H1 (cell line): ENCODE results near the gene PDE6B. TPM values are rescaled to one million over a fixed set of nuclear protein-coding genes. Genes with fewer than 3 reads are reported as not detected.

ENCODE experiments used
- CTCF ChIA-PET: fragments of 300-600 bp; sonication (Branson Sonifier 250); formaldehyde crosslinking; loops from one replicate; lab custom pipeline; 2021; ENCODE audit not compliant: partially characterized antibody; lab: Charles Lee
- POLR2A ChIA-PET: fragments of 300-600 bp; sonication (Branson Sonifier 250); formaldehyde crosslinking; loops from one replicate; lab custom pipeline; 2021; ENCODE audit warnings: inconsistent platforms; ENCODE audit not compliant: partially characterized antibody; lab: Charles Lee
- DNase-seq, 2 experiments: peaks; one replicate each; pipeline versions ENCODE4 v3.0.0 to v3.0.0-alpha.2; 2010 to 2022; ENCODE audit warnings: low spot score in 2 of 2, low read depth in 1 of 2, mixed read lengths in 1 of 2
- FAIRE-seq: peaks from 2 replicates; lab custom pipeline; 2011; peaks lifted over from hg19 to GRCh38; lab: Jason Lieb, UNC
- H2AFZ ChIP-seq: 2 replicates; pipeline ENCODE4 v1.8.1; 2012; ENCODE audit warnings: low read length, inconsistent platforms
- H2AK5ac ChIP-seq: 2 replicates; pipeline ENCODE4 v1.6.1; 2013; ENCODE audit warnings: low read depth, low read length
- H2BK120ac ChIP-seq: replicated peaks from 2 replicates; pipeline ENCODE3; 2013; ENCODE audit warnings: low read depth, low read length, inconsistent platforms
- H2BK12ac ChIP-seq: 2 replicates; pipeline ENCODE4 v1.6.1; 2013; ENCODE audit warnings: low read depth, low read length
- H2BK15ac ChIP-seq: 2 replicates; pipeline ENCODE4 v1.6.1; 2013; ENCODE audit warnings: low read length
- H2BK20ac ChIP-seq: 2 replicates; pipeline ENCODE4 v1.6.1; 2013; ENCODE audit warnings: low read length
- H2BK5ac ChIP-seq: 2 replicates; pipeline ENCODE4 v1.6.1; 2013; ENCODE audit warnings: low read depth, low read length
- H3K14ac ChIP-seq: 2 replicates; pipeline ENCODE4 v1.6.1; 2013; ENCODE audit warnings: inconsistent platforms; ENCODE audit not compliant: insufficient read length
- H3K18ac ChIP-seq: 2 replicates; pipeline ENCODE4 v1.6.1; 2013; ENCODE audit warnings: low read length; ENCODE audit errors: extremely low read depth
- H3K23ac ChIP-seq: 2 replicates; pipeline ENCODE4 v1.6.1; 2013; ENCODE audit warnings: inconsistent platforms; ENCODE audit not compliant: insufficient read length
- H3K23me2 ChIP-seq: 2 replicates; pipeline ENCODE4 v1.6.1; 2013; ENCODE audit warnings: low read depth, low read length
- H3K27ac ChIP-seq: 2 replicates; pipeline ENCODE4 v1.6.1; 2011; ENCODE audit warnings: low read depth, low read length, inconsistent platforms
- H3K27me3 ChIP-seq, 4 experiments: replicated peaks in 1 of 4; 1 replicate in 1 of 4; 2 replicates in 3 of 4; pipeline versions ENCODE4 v1.6.1 to v1.8.1; 2011 to 2013; ENCODE audit warnings: low read length in 3 of 4, mild to moderate bottlenecking in 3 of 4, inconsistent platforms in 2 of 4, mixed read lengths in 2 of 4, moderate library complexity in 1 of 4; ENCODE audit not compliant: control insufficient read depth in 3 of 4, insufficient read depth in 3 of 4; ENCODE audit errors: extremely low read depth in 1 of 4
- H3K36me3 ChIP-seq, 4 experiments: 2 replicates each; pipeline versions ENCODE4 v1.6.1 to v1.8.1; 2011 to 2013; ENCODE audit warnings: mild to moderate bottlenecking in 4 of 4, low read length in 3 of 4, moderate library complexity in 2 of 4, control low read depth in 1 of 4, inconsistent platforms in 1 of 4; ENCODE audit not compliant: insufficient read depth in 4 of 4, control insufficient read depth in 2 of 4
- H3K4ac ChIP-seq: replicated peaks from 2 replicates; pipeline ENCODE3; 2013; ENCODE audit warnings: low read length, low read depth, mixed read lengths, inconsistent platforms; ENCODE audit not compliant: insufficient read length
- H3K4me1 ChIP-seq, 4 experiments: replicated peaks in 1 of 4; 1 replicate in 1 of 4; 2 replicates in 3 of 4; pipeline versions ENCODE4 v1.6.1 to v1.8.1; 2011 to 2013; ENCODE audit warnings: low read length in 3 of 4, inconsistent platforms in 2 of 4, mixed read lengths in 1 of 4; ENCODE audit not compliant: insufficient read depth in 4 of 4, control insufficient read depth in 3 of 4
- H3K4me2 ChIP-seq, 2 experiments: 2 replicates each; pipeline versions ENCODE4 v1.6.1 to v1.8.1; 2011 to 2013; ENCODE audit warnings: low read depth in 2 of 2, low read length in 2 of 2, control low read depth in 1 of 2, inconsistent platforms in 1 of 2, mild to moderate bottlenecking in 1 of 2; ENCODE audit not compliant: insufficient read depth in 1 of 2
- H3K4me3 ChIP-seq, 4 experiments: fragments of 200-600, 300-600 bp in 1 of 4; sonication (generic), shearing (Covaris generic), sonication (Bioruptor Twin) in 1 of 4; 2 replicates each; pipeline versions ENCODE4 v1.5.1 to v1.8.1; 2011 to 2016; ENCODE audit warnings: low read length in 4 of 4, low read depth in 3 of 4, control low read depth in 2 of 4, inconsistent platforms in 2 of 4, mild to moderate bottlenecking in 2 of 4, mixed read lengths in 1 of 4, moderate library complexity in 1 of 4; ENCODE audit not compliant: insufficient read depth in 2 of 4; ENCODE audit errors: extremely low read depth in 1 of 4
- H3K56ac ChIP-seq: replicated peaks from 2 replicates; pipeline ENCODE3; 2013; ENCODE audit warnings: low read depth, mild to moderate bottlenecking, mixed read lengths, low read length, inconsistent platforms; ENCODE audit not compliant: insufficient read length
- H3K79me1 ChIP-seq: 2 replicates; pipeline ENCODE4 v1.6.1; 2013; ENCODE audit warnings: low read depth, low read length, control low read depth
- H3K79me2 ChIP-seq, 2 experiments: 2 replicates each; pipeline versions ENCODE4 v1.6.1 to v1.8.1; 2012 to 2013; ENCODE audit warnings: low read length in 2 of 2, mild to moderate bottlenecking in 2 of 2, inconsistent platforms in 1 of 2; ENCODE audit not compliant: insufficient read depth in 2 of 2, control insufficient read depth in 1 of 2
- H3K9ac ChIP-seq, 4 experiments: replicated peaks in 1 of 4; 1 replicate in 1 of 4; 2 replicates in 3 of 4; pipeline versions ENCODE4 v1.6.1 to v1.8.1; 2011 to 2013; ENCODE audit warnings: low read depth in 3 of 4, low read length in 3 of 4, control low read depth in 2 of 4, mild to moderate bottlenecking in 2 of 4, moderate library complexity in 2 of 4, inconsistent platforms in 1 of 4; ENCODE audit errors: extremely low read depth in 1 of 4
- H3K9me3 ChIP-seq, 2 experiments: 2 replicates each; pipeline versions ENCODE4 v1.6.1 to v1.8.1; 2012 to 2013; ENCODE audit warnings: mild to moderate bottlenecking in 2 of 2, moderate library complexity in 2 of 2, control low read depth in 1 of 2, inconsistent platforms in 1 of 2, low read depth in 1 of 2, low read length in 1 of 2, mixed read lengths in 1 of 2; ENCODE audit not compliant: insufficient read depth in 2 of 2
- H4K20me1 ChIP-seq, 2 experiments: replicated peaks in 1 of 2; 2 replicates each; pipeline versions ENCODE3 to v1.8.1; 2011 to 2013; ENCODE audit warnings: inconsistent platforms in 2 of 2, low read length in 2 of 2, mild to moderate bottlenecking in 1 of 2; ENCODE audit not compliant: insufficient read depth in 2 of 2, control insufficient read depth in 1 of 2
- H4K5ac ChIP-seq: 2 replicates; pipeline ENCODE4 v1.6.1; 2013; ENCODE audit warnings: low read length, low read depth, mixed read lengths, inconsistent platforms; ENCODE audit not compliant: insufficient read length
- H4K8ac ChIP-seq: 2 replicates; pipeline ENCODE4 v1.8.0; 2013; ENCODE audit warnings: mild to moderate bottlenecking, moderate library complexity, low read length, inconsistent platforms; ENCODE audit not compliant: insufficient read depth; ENCODE audit errors: extremely low read depth
- H4K91ac ChIP-seq: replicated peaks from 2 replicates; pipeline ENCODE3; 2013; ENCODE audit warnings: low read length, mixed read lengths, inconsistent platforms; ENCODE audit not compliant: insufficient read length
- BACH1 ChIP-seq: IDR thresholded peaks from 2 replicates; pipeline ENCODE4 v1.6.1; 2012; ENCODE audit warnings: low read length, improper control_type of control experiment
- CTBP2 ChIP-seq: IDR thresholded peaks from 2 replicates; pipeline ENCODE4 v1.7.0; 2011; ENCODE audit warnings: borderline replicate concordance, mild to moderate bottlenecking, moderate library complexity, mixed read lengths, low read length; ENCODE audit not compliant: insufficient read depth, insufficient read length
- EGR1 ChIP-seq: IDR thresholded peaks from 2 replicates; pipeline ENCODE4 v1.6.1; 2011; ENCODE audit warnings: low read depth, low read length, borderline replicate concordance
- KDM4A ChIP-seq: IDR thresholded peaks from one replicate; pipeline ENCODE4 v1.7.1; 2012; ENCODE audit warnings: low read depth, mild to moderate bottlenecking, moderate library complexity, low read length, inconsistent platforms; ENCODE audit not compliant: severe bottlenecking
- KDM5A ChIP-seq: fragments of 200-600 bp; IDR thresholded peaks from 2 replicates; pipeline ENCODE4 v1.7.1; 2012; ENCODE audit warnings: mild to moderate bottlenecking, low read length, inconsistent platforms, mixed read lengths
- POLR2A ChIP-seq, 2 experiments: IDR thresholded peaks; 1 replicate in 1 of 2; 2 replicates in 1 of 2; pipeline ENCODE4 v1.6.1; 2011; ENCODE audit warnings: low read depth in 2 of 2, low read length in 2 of 2, mild to moderate bottlenecking in 2 of 2; ENCODE audit errors: control extremely low read depth in 1 of 2
- SIRT6 ChIP-seq: IDR thresholded peaks from one replicate; pipeline ENCODE4 v1.7.1; 2012; ENCODE audit warnings: low read length, inconsistent platforms
- TCF12 ChIP-seq: IDR thresholded peaks from 2 replicates; pipeline ENCODE4 v1.6.1; 2011; ENCODE audit warnings: low read depth, mild to moderate bottlenecking, low read length
- YY1 ChIP-seq: IDR thresholded peaks from 2 replicates; pipeline ENCODE4 v1.6.1; 2011; ENCODE audit warnings: low read depth, mild to moderate bottlenecking, low read length
- WGBS, 2 experiments: shearing (Covaris generic) in 1 of 2; methylation state at CpG; one replicate each; pipeline versions ENCODE4 v1.1.6 to v1.1.7; 2013 to 2015; ENCODE audit warnings: low lambda C conversion rate in 2 of 2, mixed read lengths in 2 of 2, inconsistent platforms in 1 of 2, low coverage in 1 of 2, missing lambda C conversion rate in 1 of 2; ENCODE audit not compliant: insufficient replicate concordance in 2 of 2, insufficient coverage in 1 of 2, insufficient read length in 1 of 2; ENCODE audit errors: extremely low coverage in 1 of 2, missing lambda C conversion rate in 1 of 2; 5-methylcytosine and 5-hydroxymethylcytosine counted together
- polyA plus RNA-seq, 7 experiments: library from polyadenylated mRNA; depleted of rRNA in 3 of 7; stranded (reverse) in 5 of 7; unstranded in 2 of 7; fragments of >200 nt in 5 of 7; fragments of 200-250 nt in 2 of 7; gene quantifications; 1 replicate in 5 of 7; 2 replicates in 1 of 7; 4 replicates in 1 of 7; pipeline versions ENCODE4 v1.2.1 to v1.2.3, GENCODE V29; 2011 to 2013; ENCODE audit warnings: missing spikeins in 2 of 7, mixed read lengths in 2 of 7
- total RNA-seq: library from RNA; stranded (reverse); fragmentation: NEBNext Ultra II Directional; extraction: Animal tissue kit (Norgen Biotek cat#: 25700); gene quantifications from 2 replicates; pipeline ENCODE4 v1.2.1, GENCODE V29; 2021
- TF ChIP-seq, protein P1 (sequence below): IDR thresholded peaks from 2 replicates; pipeline ENCODE4 v1.6.1; 2011; ENCODE audit warnings: low read length, improper control_type of control experiment

PDE6B gene
- total and polyA plus RNA-seq, 2 of the 8 experiments (the other 6 are each of a cell fraction or from before 2014, with no cell fraction given) = 4.1 to 8.4 TPM

DNA sequence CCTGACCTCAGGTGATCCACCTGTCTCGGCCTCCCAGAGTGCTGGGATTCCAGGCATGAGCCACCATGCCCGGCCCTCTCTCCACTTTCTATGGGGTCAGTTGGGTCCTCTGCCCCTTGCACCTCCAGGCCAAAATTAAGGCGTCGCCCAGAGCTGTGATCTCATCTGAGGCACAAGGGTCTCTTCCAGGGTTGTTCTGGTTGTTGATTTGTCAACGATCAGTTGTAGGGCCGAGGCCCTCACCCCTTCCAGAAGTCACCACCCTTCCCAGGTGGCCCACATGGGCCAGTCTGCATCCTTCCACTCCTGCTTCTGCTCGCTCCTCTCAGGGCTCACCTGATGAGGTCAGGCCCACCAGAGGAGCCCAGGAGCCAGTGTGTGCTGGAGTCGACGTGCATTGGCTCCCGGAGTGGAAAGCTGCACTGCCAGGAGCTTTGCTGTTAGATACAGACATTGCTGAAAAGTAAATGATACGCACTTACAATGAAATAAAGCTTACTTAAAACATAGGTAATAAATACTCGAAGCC lies 35.0 kb upstream of the PDE6B start:
- Histone ChIP-seq H3K9ac (no peak overlapping the region), H2BK12ac (no peak overlapping the region), H3K14ac (no peak overlapping the region), H3K36me3 (no peaks in the 10 kb centered on the region), H4K20me1 (no peaks in the 10 kb centered on the region), H4K8ac (peak overlapping the region; percentile 28; the same call in 1 of the 2 replicates), H3K27me3 (no peaks in the 10 kb centered on the region), H3K18ac (no peak overlapping the region), H2AK5ac (no peak overlapping the region), H2AFZ (no peak overlapping the region), H3K4ac (no peak overlapping the region), H2BK20ac (no peak overlapping the region), H3K56ac (no peak overlapping the region), H2BK5ac (no peak overlapping the region), H3K4me2 (no peak overlapping the region), H3K79me1 (no peaks in the 10 kb centered on the region), H3K4me1 (no peaks in the 10 kb centered on the region; a peak in 1 of 7 replicates), H3K4me3 (no peak overlapping the region), H4K5ac (no peak overlapping the region), H2BK120ac (no peak overlapping the region), H2BK15ac (no peak overlapping the region), H3K23ac (no peak overlapping the region), H3K27ac (no peak overlapping the region), H3K79me2 (no peaks in the 10 kb centered on the region), H3K9me3 (0 out of 4 replicates have a peak, but pooled peaks cover 0 to 2% of the 10 kb centered on the region in 2 experiments), H3K23me2 (no peaks in the 10 kb centered on the region; the same call in 1 of the 2 replicates), H4K91ac (no peak overlapping the region)
- 83% methylated on average over 11 of the region's 12 CpGs; no CpG with 5 or more reads in 1 of the 2 experiments for WGBS, 2 experiments
- ChIA-PET POLR2A (interaction anchor here (0.6 kb wide), 1 partner anchor 10 kb away, joined by 3 read pairs; no protein-coding TSS in a partner anchor), CTCF (interaction anchor here (1.5 kb wide), 1 partner anchor 12 kb away, joined by 4 read pairs; no protein-coding TSS in a partner anchor)
- DNase-seq (no peak), FAIRE-seq (no peak)
- no peak for TF ChIP-seq KDM4A
- TF ChIP-seq POLR2A (IDR thresholded peaks at IDR 0.05; ENCODE audit: control extremely low read depth in 1 of 2, low read depth in 2 of 2, low read length in 2 of 2) = no peak
- TF ChIP-seq TCF12 = no peak
- TF ChIP-seq YY1 = no peak
- TF ChIP-seq, protein P1, sequence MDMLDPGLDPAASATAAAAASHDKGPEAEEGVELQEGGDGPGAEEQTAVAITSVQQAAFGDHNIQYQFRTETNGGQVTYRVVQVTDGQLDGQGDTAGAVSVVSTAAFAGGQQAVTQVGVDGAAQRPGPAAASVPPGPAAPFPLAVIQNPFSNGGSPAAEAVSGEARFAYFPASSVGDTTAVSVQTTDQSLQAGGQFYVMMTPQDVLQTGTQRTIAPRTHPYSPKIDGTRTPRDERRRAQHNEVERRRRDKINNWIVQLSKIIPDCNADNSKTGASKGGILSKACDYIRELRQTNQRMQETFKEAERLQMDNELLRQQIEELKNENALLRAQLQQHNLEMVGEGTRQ = no peak
- no peak for TF ChIP-seq KDM5A
- TF ChIP-seq SIRT6 = no peak
- no peak for TF ChIP-seq CTBP2
- no peak for TF ChIP-seq BACH1
- TF ChIP-seq EGR1 = no peak
